Calu3 (cell line): Measurements from ENCODE around the gene PLPP2. TPM values are rescaled to one million over a fixed set of nuclear protein-coding genes. Genes with fewer than 3 reads are reported as not detected.

Source experiments
- Bru-seq: library from RNA; stranded (reverse); fragments of 400-500 nt; gene quantifications from one replicate; lab custom pipeline; 2021; lab: Mats Ljungman, UMichigan
- BruChase-seq, 2 experiments: library from RNA; stranded (reverse); fragments of 400-500 nt; gene quantifications; one replicate each; lab custom pipeline; 2021; lab: Mats Ljungman, UMichigan
- BruUV-seq: library from RNA; stranded (reverse); fragments of 400-500 nt; replicated peaks from 2 replicates; lab custom pipeline; 2021; lab: Mats Ljungman, UMichigan
- CTCF ChIA-PET: fragments of 300-600 bp; sonication (Branson Sonifier 250); formaldehyde crosslinking; loops from one replicate; lab custom pipeline; 2022; ENCODE audit warnings: antibody characterized with exemption; lab: Charles Lee
- DNase-seq: peaks from one replicate; pipeline ENCODE4 v3.0.0; 2022
- H3K27ac Mint-ChIP-seq: one replicate; pipeline ENCODE4 v1.8.0; 2022; ENCODE audit warnings: mixed read lengths; ENCODE audit not compliant: unreplicated experiment
- H3K27me3 Mint-ChIP-seq: one replicate; pipeline ENCODE4 v1.8.0; 2022; ENCODE audit warnings: mixed read lengths; ENCODE audit not compliant: unreplicated experiment
- H3K36me3 Mint-ChIP-seq: one replicate; pipeline ENCODE4 v1.8.0; 2022; ENCODE audit warnings: mild to moderate bottlenecking, moderate library complexity, mixed read lengths; ENCODE audit not compliant: insufficient read depth, unreplicated experiment
- H3K4me1 Mint-ChIP-seq: one replicate; pipeline ENCODE4 v1.8.0; 2022; ENCODE audit warnings: mild to moderate bottlenecking, low read depth, mixed read lengths; ENCODE audit not compliant: unreplicated experiment
- H3K4me3 Mint-ChIP-seq: one replicate; pipeline ENCODE4 v1.8.0; 2022; ENCODE audit warnings: mild to moderate bottlenecking, low read depth, moderate library complexity, mixed read lengths; ENCODE audit not compliant: unreplicated experiment
- H3K9me3 Mint-ChIP-seq: one replicate; pipeline ENCODE4 v1.8.0; 2022; ENCODE audit warnings: low read depth, mixed read lengths; ENCODE audit not compliant: unreplicated experiment
- intact Hi-C: fragments of 100-400 bp; cut with micrococcal nuclease; formaldehyde crosslinking; loops from one replicate; pipeline ENCODE4 v1.10.0; 2022; ENCODE audit not compliant: unreplicated experiment
- long read RNA-seq: library from polyadenylated mRNA; stranded (forward); transcript quantifications from one replicate; pipeline ENCODE4 v2.0.0, GENCODE V29; 2022
- total RNA-seq: library from RNA; stranded (reverse); gene quantifications from 2 replicates; pipeline ENCODE4 v1.2.3, GENCODE V29; 2022
- TF ChIP-seq, protein P1 (sequence below): fragments of 200-600 bp; IDR thresholded peaks from one replicate; pipeline ENCODE4 v1.8.0; 2022; ENCODE audit warnings: antibody characterized with exemption; ENCODE audit not compliant: unreplicated experiment

The PLPP2 gene
- total RNA-seq (113 and 126 TPM in 2 replicates), Bru-seq, nascent RNA (percentile 81 among the genes with signal in this experiment), BruChase-seq, experiment 1, labeled RNA remaining after a 6-hour chase (percentile 90 among the genes with signal in this experiment), BruChase-seq, experiment 2, labeled RNA remaining after a 2-hour chase (percentile 85 among the genes with signal in this experiment)
- long read RNA-seq, transcript PLPP2-203 (6 exons, 1,383 nt) = major isoform, 145 of 177 reads
- long read RNA-seq, transcript PLPP2-202 (6 exons, 1,397 nt) = minor isoform, 7 of 177 reads
- long read RNA-seq, partial matches to known transcripts = 14 of 177 reads
- long read RNA-seq, other reads (novel, unspliced or antisense) = 8 of 177 reads

DNA sequence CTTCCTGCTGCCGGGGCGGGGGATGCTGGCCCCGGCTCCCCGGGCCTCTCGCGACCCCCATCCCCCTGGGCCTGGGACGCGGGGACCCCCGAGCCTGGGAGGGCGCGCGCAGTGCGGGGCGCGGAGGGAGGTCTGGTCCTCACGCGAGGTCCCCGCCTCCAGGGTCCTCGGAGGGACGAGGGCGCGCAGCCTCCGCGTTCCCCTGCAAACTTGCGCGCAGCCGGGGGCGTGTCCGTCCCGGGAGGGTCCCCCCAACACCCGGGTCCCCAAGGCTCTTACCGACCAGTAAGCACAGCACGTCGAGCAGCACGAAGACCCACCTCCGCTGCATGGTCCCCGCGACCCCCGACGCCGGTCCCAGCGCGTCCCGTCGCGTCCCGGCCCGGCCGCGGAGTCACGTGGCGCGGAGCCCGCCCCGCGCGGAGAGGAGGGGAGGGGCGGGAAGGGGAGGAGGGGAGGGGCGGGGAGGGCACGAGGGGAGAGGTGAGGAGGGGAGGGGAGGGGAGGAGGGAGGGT, at the start of gene PLPP2:
PLPP2 (minus strand) TSS at position 398 of the 516 bp plus-strand sequence; CDS start at position 331, 67 bp downstream.
- no TSS peak for BruUV-seq
- intact Hi-C loops = no loop called here
- TF ChIP-seq, protein P1, sequence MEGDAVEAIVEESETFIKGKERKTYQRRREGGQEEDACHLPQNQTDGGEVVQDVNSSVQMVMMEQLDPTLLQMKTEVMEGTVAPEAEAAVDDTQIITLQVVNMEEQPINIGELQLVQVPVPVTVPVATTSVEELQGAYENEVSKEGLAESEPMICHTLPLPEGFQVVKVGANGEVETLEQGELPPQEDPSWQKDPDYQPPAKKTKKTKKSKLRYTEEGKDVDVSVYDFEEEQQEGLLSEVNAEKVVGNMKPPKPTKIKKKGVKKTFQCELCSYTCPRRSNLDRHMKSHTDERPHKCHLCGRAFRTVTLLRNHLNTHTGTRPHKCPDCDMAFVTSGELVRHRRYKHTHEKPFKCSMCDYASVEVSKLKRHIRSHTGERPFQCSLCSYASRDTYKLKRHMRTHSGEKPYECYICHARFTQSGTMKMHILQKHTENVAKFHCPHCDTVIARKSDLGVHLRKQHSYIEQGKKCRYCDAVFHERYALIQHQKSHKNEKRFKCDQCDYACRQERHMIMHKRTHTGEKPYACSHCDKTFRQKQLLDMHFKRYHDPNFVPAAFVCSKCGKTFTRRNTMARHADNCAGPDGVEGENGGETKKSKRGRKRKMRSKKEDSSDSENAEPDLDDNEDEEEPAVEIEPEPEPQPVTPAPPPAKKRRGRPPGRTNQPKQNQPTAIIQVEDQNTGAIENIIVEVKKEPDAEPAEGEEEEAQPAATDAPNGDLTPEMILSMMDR = no peak
- H3K4me3 Mint-ChIP-seq = peak within 1 kb of the TSS; percentile 74
- peak within 1 kb of the TSS; percentile 97 for H3K27ac Mint-ChIP-seq
- H3K27me3 Mint-ChIP-seq = no peaks in the 10 kb centered on the region
- DNase-seq = peak; percentile 26
- CTCF ChIA-PET = no interaction called here
- peaks cover 22% of the 10 kb centered on the region for H3K4me1 Mint-ChIP-seq
- H3K36me3 Mint-ChIP-seq = peaks cover 54% of the 10 kb centered on the region
- no peaks in the 10 kb centered on the region for H3K9me3 Mint-ChIP-seq

DNA sequence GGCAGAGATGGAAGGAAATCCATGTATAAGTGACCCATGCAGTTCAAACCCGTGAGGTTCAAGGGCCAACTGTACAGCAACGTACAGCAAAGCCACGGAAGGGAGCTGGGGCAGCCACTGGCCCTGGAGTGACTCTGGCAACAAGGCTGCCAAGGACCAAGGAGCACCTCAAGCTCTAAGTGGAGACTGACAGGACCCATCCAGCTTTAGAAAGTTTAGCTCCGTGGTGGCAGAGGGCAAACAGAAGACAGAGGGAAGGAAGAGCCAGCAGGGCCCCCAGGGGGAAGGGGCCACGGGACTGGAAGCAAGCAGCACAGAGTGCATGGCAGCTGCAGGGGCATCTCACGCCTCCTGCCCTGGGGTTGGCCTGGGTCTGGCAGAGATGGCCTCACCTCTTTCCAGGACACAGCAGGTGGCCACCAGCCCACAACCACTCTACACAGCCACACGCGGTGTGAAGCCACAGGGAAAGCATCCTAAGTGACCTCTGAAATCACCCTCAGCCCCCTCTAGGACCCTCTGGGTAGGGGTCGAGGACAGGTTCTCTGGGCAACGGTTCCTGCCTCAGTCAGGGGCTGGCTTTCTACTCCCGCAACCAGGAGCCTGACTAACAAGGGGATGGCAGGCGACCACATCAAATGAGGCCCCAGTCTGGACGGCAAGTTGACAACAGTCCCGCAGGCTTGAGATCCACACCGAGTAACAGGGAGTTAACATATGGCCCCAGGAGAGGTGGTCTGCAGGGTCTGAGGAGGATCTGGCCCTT, 49.6 kb upstream of the PLPP2 start:
- no peak overlapping the region for H3K27ac Mint-ChIP-seq
- CTCF ChIA-PET = no interaction called here
- no TSS peak for BruUV-seq
- no peak for DNase-seq
- peaks cover 24% of the 10 kb centered on the region for H3K4me1 Mint-ChIP-seq
- H3K27me3 Mint-ChIP-seq = no peaks in the 10 kb centered on the region
- H3K9me3 Mint-ChIP-seq = no peaks in the 10 kb centered on the region
- TF ChIP-seq, protein P1 = no peak
- H3K36me3 Mint-ChIP-seq = peaks cover 50% of the 10 kb centered on the region
- intact Hi-C loops = no loop called here
- peak overlapping the region; percentile 68 for H3K4me3 Mint-ChIP-seq

DNA sequence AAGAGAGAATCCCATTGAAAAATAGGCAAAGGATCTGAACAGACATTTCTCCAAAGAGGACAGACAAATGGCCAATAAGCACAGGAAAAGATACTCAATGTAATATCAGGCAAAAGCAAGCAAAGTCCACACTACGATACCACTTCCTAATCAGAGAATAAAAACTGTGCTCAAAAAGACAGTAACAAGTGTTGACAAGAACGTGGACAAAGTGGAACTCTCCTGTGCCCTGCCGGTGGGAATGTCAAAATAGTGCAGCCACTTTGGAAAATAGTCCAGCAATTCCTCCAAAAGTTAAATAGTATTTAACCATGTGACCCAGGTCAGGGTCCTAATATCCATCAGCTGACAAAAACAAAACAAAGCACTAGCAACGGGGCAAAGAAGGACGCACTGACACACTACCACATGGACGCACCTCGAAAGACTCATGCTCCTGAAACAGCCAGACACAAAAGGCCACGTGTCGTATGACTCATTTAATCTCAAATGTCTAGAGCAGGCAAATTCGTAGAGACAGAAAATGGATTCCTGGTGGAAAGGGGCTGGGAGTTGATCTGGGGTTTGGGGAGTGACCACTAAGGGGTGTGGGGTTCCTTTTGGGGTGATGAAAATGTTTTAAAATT, 48.2 kb upstream of the PLPP2 start:
- Mint-ChIP-seq H3K4me1 (peaks cover 14% of the 10 kb centered on the region), H3K4me3 (no peak overlapping the region), H3K27ac (no peak overlapping the region), H3K27me3 (no peaks in the 10 kb centered on the region), H3K9me3 (no peaks in the 10 kb centered on the region), H3K36me3 (peaks cover 42% of the 10 kb centered on the region)
- DNase-seq = no peak
- intact Hi-C loops = no loop called here
- BruUV-seq = no TSS peak
- CTCF ChIA-PET = no interaction called here
- TF ChIP-seq, protein P1 = no peak

DNA sequence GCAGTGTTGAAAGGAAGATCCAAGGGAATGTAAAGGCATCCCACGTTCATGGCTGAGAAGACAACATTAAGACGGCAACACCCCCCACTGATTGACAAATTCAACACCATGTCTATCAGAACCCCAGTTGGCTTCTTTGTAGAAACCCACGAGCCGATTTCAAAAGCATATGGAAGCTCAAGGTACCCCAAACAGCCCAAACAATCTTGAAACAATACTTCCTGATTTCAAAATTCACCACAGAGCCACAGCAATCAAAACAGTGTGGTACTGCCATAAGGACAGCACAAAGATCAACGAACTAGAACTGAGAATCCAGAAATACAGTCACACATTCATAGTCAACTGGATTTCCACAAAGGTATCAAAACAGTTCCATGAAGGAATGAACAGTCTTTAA, 47.2 kb upstream of the PLPP2 start:
- H3K36me3 Mint-ChIP-seq = peaks cover 37% of the 10 kb centered on the region
- no peak overlapping the region for H3K27ac Mint-ChIP-seq
- intact Hi-C loops = no loop called here
- no peak for DNase-seq
- BruUV-seq = no TSS peak
- TF ChIP-seq, protein P1 = no peak
- no peaks in the 10 kb centered on the region for H3K9me3 Mint-ChIP-seq
- CTCF ChIA-PET = no interaction called here
- no peaks in the 10 kb centered on the region for H3K27me3 Mint-ChIP-seq
- peaks cover 14% of the 10 kb centered on the region for H3K4me1 Mint-ChIP-seq
- H3K4me3 Mint-ChIP-seq = no peak overlapping the region
